Hepatocyte (in vitro differentiated cells): Measurements from ENCODE around the gene NSRP1. TPM values are rescaled to one million over a fixed set of nuclear protein-coding genes. Genes with fewer than 3 reads are reported as not detected.

Source experiments
- DNase-seq: peaks from one replicate; pipeline ENCODE4 v3.0.0-alpha.2; 2016; ENCODE audit warnings: low spot score
- H2AFZ ChIP-seq: fragments of 200-600 bp; sonication (generic); 2 replicates; pipeline ENCODE4 v1.6.0; 2016; ENCODE audit warnings: antibody characterized with exemption, mild to moderate bottlenecking
- H3K27ac ChIP-seq: fragments of 200-600 bp; sonication (generic); 2 replicates; pipeline ENCODE4 v1.5.1; 2016; ENCODE audit warnings: mild to moderate bottlenecking
- H3K27me3 ChIP-seq: fragments of 200-600 bp; sonication (generic); 2 replicates; pipeline ENCODE4 v1.6.1; 2016
- H3K36me3 ChIP-seq: fragments of 200-600 bp; sonication (generic); replicated peaks from 2 replicates; pipeline ENCODE4 v1.5.1; 2016; ENCODE audit warnings: low read depth; ENCODE audit not compliant: insufficient read depth
- H3K4me1 ChIP-seq: fragments of 200-600 bp; sonication (generic); 2 replicates; pipeline ENCODE4 v1.5.1; 2016; ENCODE audit warnings: mild to moderate bottlenecking, moderate library complexity; ENCODE audit not compliant: insufficient read depth
- H3K4me2 ChIP-seq: fragments of 200-600 bp; sonication (generic); 2 replicates; pipeline ENCODE4 v1.6.0; 2016
- H3K4me3 ChIP-seq: fragments of 200-600 bp; sonication (generic); 2 replicates; pipeline ENCODE4 v1.5.1; 2016; ENCODE audit warnings: mild to moderate bottlenecking
- H3K79me2 ChIP-seq: fragments of 200-600 bp; sonication (generic); 2 replicates; pipeline ENCODE4 v1.6.0; 2017; ENCODE audit warnings: mild to moderate bottlenecking
- H3K9me2 ChIP-seq: fragments of 200-600 bp; sonication (generic); replicated peaks from 2 replicates; pipeline ENCODE4 v1.6.0; 2017; ENCODE audit warnings: mild to moderate bottlenecking; ENCODE audit not compliant: insufficient read depth
- H3K9me3 ChIP-seq: fragments of 200-600 bp; sonication (generic); 2 replicates; pipeline ENCODE4 v1.5.1; 2016; ENCODE audit warnings: low read depth, mild to moderate bottlenecking
- H4K20me1 ChIP-seq: fragments of 200-600 bp; sonication (generic); 2 replicates; pipeline ENCODE4 v1.6.0; 2016; ENCODE audit warnings: mild to moderate bottlenecking; ENCODE audit not compliant: insufficient read depth, poor library complexity, severe bottlenecking
- EZH2 ChIP-seq: fragments of 200-600 bp; sonication (generic); IDR thresholded peaks from 2 replicates; pipeline ENCODE4 v1.6.1; 2016; ENCODE audit warnings: antibody characterized with exemption, mild to moderate bottlenecking, borderline replicate concordance
- EZH2phosphoT487 ChIP-seq: fragments of 200-600 bp; sonication (generic); IDR thresholded peaks from one replicate; pipeline ENCODE4 v1.6.1; 2018; ENCODE audit warnings: antibody characterized with exemption, mild to moderate bottlenecking, low read depth, moderate library complexity; ENCODE audit not compliant: unreplicated experiment, severe bottlenecking
- WGBS: methylation state at CpG from one replicate; pipeline ENCODE4 v1.1.6; 2016; ENCODE audit warnings: low lambda C conversion rate; ENCODE audit errors: missing lambda C conversion rate; 5-methylcytosine and 5-hydroxymethylcytosine counted together
- polyA plus RNA-seq: library from polyadenylated mRNA; unstranded; fragments of >200 nt; fragmentation: Nextera tagmentation; extraction: Ambion mirVana; gene quantifications from 2 replicates; pipeline ENCODE4 v1.2.1, GENCODE V29; 2016
- total RNA-seq: library from RNA; depleted of rRNA; stranded (reverse); fragments of >200 nt; gene quantifications from 2 replicates; pipeline ENCODE4 v1.2.3, GENCODE V29; 2014
- TF ChIP-seq, protein P1 (sequence below): fragments of 200-600 bp; sonication (generic); IDR thresholded peaks from 2 replicates; pipeline ENCODE4 v1.5.1; 2016; ENCODE audit warnings: antibody characterized with exemption, mild to moderate bottlenecking; ENCODE audit not compliant: poor library complexity

The NSRP1 gene
- total and polyA plus RNA-seq, 2 experiments from 2014 or later, result 8.6 to 39.2 TPM

DNA sequence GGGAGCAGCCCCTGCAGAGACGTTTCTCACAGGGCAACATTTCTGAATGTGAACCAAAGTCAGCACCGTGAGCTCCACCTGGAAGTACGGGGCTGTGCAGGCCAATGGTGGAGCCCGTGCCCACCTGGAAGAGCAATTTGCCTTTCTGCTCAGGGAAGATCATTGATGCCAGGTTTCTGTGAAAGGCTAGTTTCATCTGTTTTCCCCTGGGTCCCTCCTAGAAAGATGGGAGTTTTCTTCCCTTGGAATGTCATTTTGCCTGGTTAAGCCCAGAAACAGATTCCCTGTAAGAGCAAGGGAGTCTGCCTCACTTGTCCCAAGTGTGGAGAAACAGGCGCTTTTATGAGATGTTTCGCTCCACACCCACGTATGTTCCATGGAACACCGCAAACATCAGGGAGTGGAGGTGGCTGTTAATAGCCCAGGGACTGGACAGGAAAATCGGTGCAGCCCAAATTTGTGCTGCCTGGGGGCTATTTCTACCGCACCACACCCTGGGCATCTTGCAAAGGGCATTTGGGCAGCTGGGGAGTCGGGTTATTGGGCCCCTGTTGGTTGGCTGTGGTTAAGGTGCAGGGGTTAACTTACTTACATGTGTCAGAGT, 116.3 kb downstream of the NSRP1 start:
- Histone ChIP-seq H4K20me1 (no peaks in the 10 kb centered on the region), H3K79me2 (no peaks in the 10 kb centered on the region), H3K36me3 (no peaks in the 10 kb centered on the region), H3K9me2 (no peaks in the 10 kb centered on the region), H3K27me3 (peaks cover 51% of the 10 kb centered on the region), H3K27ac (no peak overlapping the region), H3K4me1 (peaks cover 4% of the 10 kb centered on the region), H2AFZ (no peak overlapping the region), H3K4me3 (no peak overlapping the region), H3K4me2 (no peak overlapping the region), H3K9me3 (no peaks in the 10 kb centered on the region)
- 61% methylated on average over 11 of the region's 11 CpGs for WGBS
- TF ChIP-seq EZH2, result no peak
- no peak for TF ChIP-seq EZH2phosphoT487
- TF ChIP-seq, protein P1, sequence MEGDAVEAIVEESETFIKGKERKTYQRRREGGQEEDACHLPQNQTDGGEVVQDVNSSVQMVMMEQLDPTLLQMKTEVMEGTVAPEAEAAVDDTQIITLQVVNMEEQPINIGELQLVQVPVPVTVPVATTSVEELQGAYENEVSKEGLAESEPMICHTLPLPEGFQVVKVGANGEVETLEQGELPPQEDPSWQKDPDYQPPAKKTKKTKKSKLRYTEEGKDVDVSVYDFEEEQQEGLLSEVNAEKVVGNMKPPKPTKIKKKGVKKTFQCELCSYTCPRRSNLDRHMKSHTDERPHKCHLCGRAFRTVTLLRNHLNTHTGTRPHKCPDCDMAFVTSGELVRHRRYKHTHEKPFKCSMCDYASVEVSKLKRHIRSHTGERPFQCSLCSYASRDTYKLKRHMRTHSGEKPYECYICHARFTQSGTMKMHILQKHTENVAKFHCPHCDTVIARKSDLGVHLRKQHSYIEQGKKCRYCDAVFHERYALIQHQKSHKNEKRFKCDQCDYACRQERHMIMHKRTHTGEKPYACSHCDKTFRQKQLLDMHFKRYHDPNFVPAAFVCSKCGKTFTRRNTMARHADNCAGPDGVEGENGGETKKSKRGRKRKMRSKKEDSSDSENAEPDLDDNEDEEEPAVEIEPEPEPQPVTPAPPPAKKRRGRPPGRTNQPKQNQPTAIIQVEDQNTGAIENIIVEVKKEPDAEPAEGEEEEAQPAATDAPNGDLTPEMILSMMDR, result no peak
- DNase-seq, result peak; percentile 2

DNA sequence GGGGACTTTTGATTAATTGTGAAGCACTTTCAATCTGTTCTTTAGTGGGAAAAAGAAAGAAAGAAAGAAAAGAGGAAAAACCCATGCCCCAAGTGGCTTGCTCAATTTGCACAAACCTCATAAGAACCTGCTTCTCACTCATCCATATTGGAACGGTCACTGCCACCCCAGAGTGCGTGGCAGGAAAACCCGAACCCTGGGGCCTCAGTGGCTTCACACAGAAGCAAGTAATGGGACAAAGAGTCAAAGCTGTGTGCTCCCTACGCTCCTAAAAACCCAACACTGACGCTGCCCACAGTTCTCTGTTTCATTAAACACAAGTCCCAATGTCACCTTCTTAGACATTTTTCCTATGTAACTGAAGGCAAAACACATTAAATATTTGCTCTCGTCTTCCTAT, 117.7 kb downstream of the NSRP1 start:
- H3K79me2 ChIP-seq, result no peaks in the 10 kb centered on the region
- H3K9me2 ChIP-seq, result no peaks in the 10 kb centered on the region
- H3K4me2 ChIP-seq, result no peak overlapping the region
- 86% methylated on average over 6 of the region's 6 CpGs for WGBS
- H4K20me1 ChIP-seq, result no peaks in the 10 kb centered on the region
- no peaks in the 10 kb centered on the region for H3K36me3 ChIP-seq
- TF ChIP-seq, protein P1, result no peak
- TF ChIP-seq EZH2 (no peak), EZH2phosphoT487 (no peak)
- no peak overlapping the region for H2AFZ ChIP-seq
- H3K4me1 ChIP-seq, result peaks cover 7% of the 10 kb centered on the region
- no peak overlapping the region for H3K4me3 ChIP-seq
- H3K27me3 ChIP-seq, result peaks cover 64% of the 10 kb centered on the region
- H3K9me3 ChIP-seq, result no peaks in the 10 kb centered on the region
- no peak overlapping the region for H3K27ac ChIP-seq
- no peak for DNase-seq

DNA sequence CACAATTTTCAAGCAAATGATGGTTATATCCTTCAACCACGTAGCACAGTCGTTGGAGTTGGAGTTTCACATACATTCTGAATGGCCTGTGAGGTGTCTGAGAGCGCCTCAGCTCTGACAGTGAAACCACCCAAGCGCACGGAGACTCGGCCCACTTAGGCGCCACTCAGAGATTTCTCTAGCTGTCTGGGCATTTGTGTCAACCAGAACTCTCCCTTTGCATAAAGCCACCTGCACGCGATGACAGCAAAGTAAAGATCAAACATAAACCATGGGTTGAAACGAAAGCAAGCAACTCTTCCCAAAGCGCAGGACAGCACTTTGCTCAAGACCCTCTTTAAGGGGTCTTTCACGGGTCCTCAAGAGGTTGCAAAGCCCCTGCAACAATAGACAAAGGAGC, 118.3 kb downstream of the NSRP1 start:
- peak overlapping the region; percentile 90 for H3K4me2 ChIP-seq
- peaks cover 65% of the 10 kb centered on the region for H3K27me3 ChIP-seq
- no peak overlapping the region for H3K27ac ChIP-seq
- DNase-seq, result no peak
- H4K20me1 ChIP-seq, result no peaks in the 10 kb centered on the region
- no peaks in the 10 kb centered on the region for H3K79me2 ChIP-seq
- H3K36me3 ChIP-seq, result no peaks in the 10 kb centered on the region
- peaks cover 7% of the 10 kb centered on the region for H3K4me1 ChIP-seq
- peak overlapping the region; percentile 21 for H3K4me3 ChIP-seq
- H3K9me3 ChIP-seq, result no peaks in the 10 kb centered on the region
- TF ChIP-seq EZH2phosphoT487 (no peak), EZH2 (no peak)
- TF ChIP-seq, protein P1, result no peak
- peak overlapping the region; percentile 42 for H2AFZ ChIP-seq
- 50% methylated on average over 12 of the region's 12 CpGs for WGBS
- no peaks in the 10 kb centered on the region for H3K9me2 ChIP-seq
